ENCODE measurements around the gene CCDC138.

The CCDC138 gene

GRCh38 chr2:108919571-108920373 is 133.2 kb downstream of the CCDC138 start:
- no peak for TF ChIP-seq POLR2AphosphoS5 (IDR thresholded peaks at IDR 0.05; ENCODE audit: low read depth, low read length)
- TF ChIP-seq POLR2A (IDR thresholded peaks at IDR 0.05; ENCODE audit: low read depth, low read length): no peak
- no peak for TF ChIP-seq TAF1 (IDR thresholded peaks at IDR 0.05; ENCODE audit: low read depth, low read length)
- no peak for TF ChIP-seq SPI1 (IDR thresholded peaks at IDR 0.05; ENCODE audit: low read depth, low read length)
- TF ChIP-seq PAX5 (IDR thresholded peaks at IDR 0.05; ENCODE audit: insufficient read depth, low read length, severe bottlenecking): no peak
- TF ChIP-seq POU2F2 (IDR thresholded peaks at IDR 0.05; ENCODE audit: low read depth, low read length): no peak
- FAIRE-seq (no peak), DNase-seq (ENCODE audit: insufficient read length, low spot score) (no peak)

GRCh38 chr2:108920686-108921085 is 134.1 kb downstream of the CCDC138 start:
- no peak for FAIRE-seq
- no peak for TF ChIP-seq TAF1 (IDR thresholded peaks at IDR 0.05; ENCODE audit: low read depth, low read length)
- no peak for TF ChIP-seq POU2F2 (IDR thresholded peaks at IDR 0.05; ENCODE audit: low read depth, low read length)
- no peak for TF ChIP-seq POLR2AphosphoS5 (IDR thresholded peaks at IDR 0.05; ENCODE audit: low read depth, low read length)
- TF ChIP-seq SPI1 (IDR thresholded peaks at IDR 0.05; ENCODE audit: low read depth, low read length): no peak
- TF ChIP-seq POLR2A (IDR thresholded peaks at IDR 0.05; ENCODE audit: low read depth, low read length): no peak
- no peak for TF ChIP-seq PAX5 (IDR thresholded peaks at IDR 0.05; ENCODE audit: insufficient read depth, low read length, severe bottlenecking)
- DNase-seq (ENCODE audit: insufficient read length, low spot score): no peak

- DNase-seq (ENCODE audit: insufficient read length, low spot score) (no peak), FAIRE-seq (no peak)
- no peak for TF ChIP-seq POLR2AphosphoS5 (IDR thresholded peaks at IDR 0.05; ENCODE audit: low read depth, low read length)
- TF ChIP-seq TAF1 (IDR thresholded peaks at IDR 0.05; ENCODE audit: low read depth, low read length): no peak
- TF ChIP-seq SPI1 (IDR thresholded peaks at IDR 0.05; ENCODE audit: low read depth, low read length): no peak
- no peak for TF ChIP-seq POU2F2 (IDR thresholded peaks at IDR 0.05; ENCODE audit: low read depth, low read length)
- no peak for TF ChIP-seq PAX5 (IDR thresholded peaks at IDR 0.05; ENCODE audit: insufficient read depth, low read length, severe bottlenecking)
- no peak for TF ChIP-seq POLR2A (IDR thresholded peaks at IDR 0.05; ENCODE audit: low read depth, low read length)
Observed at GRCh38 chr2:108921096-108922030, 134.8 kb downstream of the CCDC138 start.

- DNase-seq (ENCODE audit: insufficient read length, low spot score) (no peak), FAIRE-seq (no peak)
- TF ChIP-seq TAF1 (IDR thresholded peaks at IDR 0.05; ENCODE audit: low read depth, low read length) (no peak), PAX5 (IDR thresholded peaks at IDR 0.05; ENCODE audit: insufficient read depth, low read length, severe bottlenecking) (no peak)
Observed at GRCh38 chr2:108922141-108922915, 135.8 kb downstream of the CCDC138 start.

GRCh38 chr2:108923019-108923700 is 136.6 kb downstream of the CCDC138 start:
- TF ChIP-seq PAX5 (IDR thresholded peaks at IDR 0.05; ENCODE audit: insufficient read depth, low read length, severe bottlenecking): no peak
- no peak for TF ChIP-seq SPI1 (IDR thresholded peaks at IDR 0.05; ENCODE audit: low read depth, low read length)
- TF ChIP-seq POLR2AphosphoS5 (IDR thresholded peaks at IDR 0.05; ENCODE audit: low read depth, low read length): no peak
- TF ChIP-seq TAF1 (IDR thresholded peaks at IDR 0.05; ENCODE audit: low read depth, low read length): no peak
- TF ChIP-seq POLR2A (IDR thresholded peaks at IDR 0.05; ENCODE audit: low read depth, low read length): no peak
- TF ChIP-seq POU2F2 (IDR thresholded peaks at IDR 0.05; ENCODE audit: low read depth, low read length): no peak
- no peak for DNase-seq (ENCODE audit: insufficient read length, low spot score)
- no peak for FAIRE-seq

GRCh38 chr2:108923736-108924579 is 137.4 kb downstream of the CCDC138 start:
- no peak for DNase-seq (ENCODE audit: insufficient read length, low spot score)
- no peak for TF ChIP-seq POLR2A (IDR thresholded peaks at IDR 0.05; ENCODE audit: low read depth, low read length)
- TF ChIP-seq POLR2AphosphoS5 (IDR thresholded peaks at IDR 0.05; ENCODE audit: low read depth, low read length): no peak
- TF ChIP-seq POU2F2 (IDR thresholded peaks at IDR 0.05; ENCODE audit: low read depth, low read length): no peak
- no peak for TF ChIP-seq TAF1 (IDR thresholded peaks at IDR 0.05; ENCODE audit: low read depth, low read length)
- TF ChIP-seq PAX5 (IDR thresholded peaks at IDR 0.05; ENCODE audit: insufficient read depth, low read length, severe bottlenecking): no peak
- TF ChIP-seq SPI1 (IDR thresholded peaks at IDR 0.05; ENCODE audit: low read depth, low read length): no peak
- FAIRE-seq: no peak

GRCh38 chr2:108924580-108925251 is 138.1 kb downstream of the CCDC138 start:
- FAIRE-seq: no peak
- TF ChIP-seq SPI1 (IDR thresholded peaks at IDR 0.05; ENCODE audit: low read depth, low read length) (no peak), POLR2A (IDR thresholded peaks at IDR 0.05; ENCODE audit: low read depth, low read length) (no peak), TAF1 (IDR thresholded peaks at IDR 0.05; ENCODE audit: low read depth, low read length) (no peak), PAX5 (IDR thresholded peaks at IDR 0.05; ENCODE audit: insufficient read depth, low read length, severe bottlenecking) (no peak), POLR2AphosphoS5 (IDR thresholded peaks at IDR 0.05; ENCODE audit: low read depth, low read length) (no peak), POU2F2 (IDR thresholded peaks at IDR 0.05; ENCODE audit: low read depth, low read length) (no peak)
- DNase-seq (ENCODE audit: insufficient read length, low spot score): no peak

All from GM12891 (cell line).